ENCODE measurements around the gene SUDS3. TPM values are rescaled to one million over a fixed set of nuclear protein-coding genes. Genes with fewer than 3 reads are reported as not detected.
A peak's percentile ranks its signal among the peaks of the same experiment; 100 is the strongest.

The SUDS3 gene
- total RNA-seq, 6 experiments from 2014 or later: 9.7 to 15.9 (median 13.6) TPM

GRCh38 chr12:118375348-118375747, 1.0 kb upstream of the SUDS3 start:
- no peak for DNase-seq
- Histone ChIP-seq H3K4me1 (peaks cover 0 to 21% (median 3%) of the 10 kb centered on the region in 4 donors), H3K27me3 (no peaks in the 10 kb centered on the region), H3K9me3 (no peaks in the 10 kb centered on the region), H3K36me3 (peaks cover 0 to 5% (median 0%) of the 10 kb centered on the region in 4 donors), H3K4me3 (peak overlapping the region; percentile 54 to 100 (median 98)), H3K27ac (peak overlapping the region; percentile 94 to 98 (median 95))
- ATAC-seq: no peak
- WGBS (ENCODE audit: insufficient coverage, low coverage, low lambda C conversion rate, missing lambda C conversion rate): 55% methylated on average over 10 of the region's 10 CpGs
- TF ChIP-seq, protein P1, sequence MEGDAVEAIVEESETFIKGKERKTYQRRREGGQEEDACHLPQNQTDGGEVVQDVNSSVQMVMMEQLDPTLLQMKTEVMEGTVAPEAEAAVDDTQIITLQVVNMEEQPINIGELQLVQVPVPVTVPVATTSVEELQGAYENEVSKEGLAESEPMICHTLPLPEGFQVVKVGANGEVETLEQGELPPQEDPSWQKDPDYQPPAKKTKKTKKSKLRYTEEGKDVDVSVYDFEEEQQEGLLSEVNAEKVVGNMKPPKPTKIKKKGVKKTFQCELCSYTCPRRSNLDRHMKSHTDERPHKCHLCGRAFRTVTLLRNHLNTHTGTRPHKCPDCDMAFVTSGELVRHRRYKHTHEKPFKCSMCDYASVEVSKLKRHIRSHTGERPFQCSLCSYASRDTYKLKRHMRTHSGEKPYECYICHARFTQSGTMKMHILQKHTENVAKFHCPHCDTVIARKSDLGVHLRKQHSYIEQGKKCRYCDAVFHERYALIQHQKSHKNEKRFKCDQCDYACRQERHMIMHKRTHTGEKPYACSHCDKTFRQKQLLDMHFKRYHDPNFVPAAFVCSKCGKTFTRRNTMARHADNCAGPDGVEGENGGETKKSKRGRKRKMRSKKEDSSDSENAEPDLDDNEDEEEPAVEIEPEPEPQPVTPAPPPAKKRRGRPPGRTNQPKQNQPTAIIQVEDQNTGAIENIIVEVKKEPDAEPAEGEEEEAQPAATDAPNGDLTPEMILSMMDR (IDR thresholded peaks at IDR 0.05): no peak
- TF ChIP-seq POLR2A (IDR thresholded peaks at IDR 0.05): no peak
- intact Hi-C loops (cut with DNase I): loop anchor here (5.0 to 10.0 kb wide), 3 partner anchors 191 to 251 kb away; no protein-coding TSS in a partner anchor

- Histone ChIP-seq H3K27ac (peak overlapping the region; percentile 94 to 98 (median 95)), H3K36me3 (peaks cover 0 to 17% (median 11%) of the 10 kb centered on the region in 4 donors), H3K27me3 (no peaks in the 10 kb centered on the region), H3K4me3 (peak overlapping the region; percentile 93 to 100 (median 98)), H3K9me3 (no peaks in the 10 kb centered on the region), H3K4me1 (peaks cover 0 to 15% (median 3%) of the 10 kb centered on the region in 4 donors)
- intact Hi-C loops (cut with DNase I): loop anchor here (5.0 to 10.0 kb wide), 3 partner anchors 192 to 252 kb away; no protein-coding TSS in a partner anchor
- no peak for TF ChIP-seq POLR2A (IDR thresholded peaks at IDR 0.05)
- TF ChIP-seq, protein P1 (IDR thresholded peaks at IDR 0.05): no peak
- no peak for DNase-seq
- 2% methylated on average over 19 of the region's 22 CpGs for WGBS (ENCODE audit: insufficient coverage, low coverage, low lambda C conversion rate, missing lambda C conversion rate)
- ATAC-seq: no peak
Observed at GRCh38 chr12:118377021-118377883, 897 bp downstream of the SUDS3 start.

DNA sequence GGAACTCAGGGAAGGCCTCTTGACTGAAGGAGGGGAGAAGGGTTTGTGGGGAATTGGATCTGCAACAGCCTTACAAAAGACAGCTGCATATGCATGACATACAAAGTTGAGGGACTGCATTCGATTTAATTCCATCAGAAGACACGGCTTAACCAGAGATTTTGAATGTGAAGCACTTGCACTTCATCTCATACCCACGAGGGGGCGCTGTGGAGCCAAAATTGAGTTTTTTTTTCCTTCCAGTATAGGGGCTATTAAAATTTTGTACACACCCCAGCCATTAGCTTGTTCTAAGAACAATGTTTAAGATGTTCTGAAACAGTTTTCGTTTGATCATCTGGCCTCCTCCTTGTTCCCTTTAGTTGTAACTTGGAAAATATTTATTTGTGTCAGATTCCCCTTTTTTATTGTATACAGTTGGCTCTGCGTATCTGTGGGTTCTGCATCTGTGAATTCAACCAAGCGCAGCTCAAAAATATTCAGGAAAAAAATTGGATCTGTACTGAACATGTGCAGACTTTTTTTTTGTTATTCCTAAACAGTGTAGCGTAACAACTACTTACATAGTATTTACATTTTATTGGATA, 1.6 kb downstream of the SUDS3 start:
- no peak for ATAC-seq
- WGBS (ENCODE audit: insufficient coverage, low coverage, low lambda C conversion rate, missing lambda C conversion rate): 35% methylated on average over 8 of the region's 8 CpGs

GRCh38 chr12:118391424-118391823, 15.1 kb downstream of the SUDS3 start:
- no peak overlapping the region for H3K27ac ChIP-seq
- DNase-seq (no peak), ATAC-seq (no peak)
- 86% methylated on average over 2 of the region's 2 CpGs for WGBS (ENCODE audit: insufficient coverage, low coverage, low lambda C conversion rate, missing lambda C conversion rate)
- no peaks in the 10 kb centered on the region for H3K9me3 ChIP-seq
- no peaks in the 10 kb centered on the region for H3K4me1 ChIP-seq
- no peak for TF ChIP-seq POLR2A (IDR thresholded peaks at IDR 0.05)
- TF ChIP-seq, protein P1 (IDR thresholded peaks at IDR 0.05): no peak
- H3K36me3 ChIP-seq: peaks cover 0 to 77% (median 23%) of the 10 kb centered on the region in 4 donors
- intact Hi-C loops (cut with DNase I): no loop called here
- H3K27me3 ChIP-seq: no peaks in the 10 kb centered on the region
- no peak overlapping the region for H3K4me3 ChIP-seq

More for the DNA sequence above, 1.6 kb downstream of the SUDS3 start:
- no peak for TF ChIP-seq POLR2A (IDR thresholded peaks at IDR 0.05)
- TF ChIP-seq, protein P1 (IDR thresholded peaks at IDR 0.05): peak; percentile 92 to 99 (median 97)
- Histone ChIP-seq H3K36me3 (peaks cover 0 to 19% (median 12%) of the 10 kb centered on the region in 4 donors), H3K9me3 (no peaks in the 10 kb centered on the region), H3K4me1 (peaks cover 0 to 15% (median 3%) of the 10 kb centered on the region in 4 donors), H3K27me3 (no peaks in the 10 kb centered on the region), H3K27ac (no peak overlapping the region), H3K4me3 (peak overlapping the region; percentile 93 to 100 (median 98))
- intact Hi-C loops (cut with DNase I): loop anchor here (5.0 to 10.0 kb wide), 3 partner anchors 193 to 253 kb away; no protein-coding TSS in a partner anchor
- peak in 2 of 3 donors; percentile 45 to 64 for DNase-seq

Data from right lobe of liver (tissue), 6 donors.